Measurements from ENCODE around the gene ARHGAP35. TPM values are rescaled to one million over a fixed set of nuclear protein-coding genes. Genes with fewer than 3 reads are reported as not detected.

ARHGAP35 gene
- total RNA-seq, 1 experiment from 2014 or later = 23.6 TPM

- Histone ChIP-seq H3K9ac (ENCODE audit: low read length) (peak overlapping the region; percentile 19; the same call in 1 of the 2 replicates), H3K36me3 (ENCODE audit: low read depth, low read length) (no peaks in the 10 kb centered on the region), H3K79me2 (ENCODE audit: low read length) (peaks cover 68% of the 10 kb centered on the region), H3F3A (ENCODE audit: low read length, unreplicated experiment) (no peaks in the 10 kb centered on the region), H3K4me2 (ENCODE audit: low read length) (peak overlapping the region; percentile 76), H4K20me1 (ENCODE audit: low read length) (no peaks in the 10 kb centered on the region), H3K27me3 (ENCODE audit: low read length) (no peaks in the 10 kb centered on the region), H3K27ac (ENCODE audit: low read length) (peak overlapping the region; percentile 90), H3K9me3 (ENCODE audit: low read length) (no peaks in the 10 kb centered on the region), H3K9me2 (replicated peaks; ENCODE audit: low read length) (no peaks in the 10 kb centered on the region), H3K4me1 (ENCODE audit: insufficient read depth, low read length) (peaks cover 26% of the 10 kb centered on the region), H2AFZ (ENCODE audit: low read length) (no peak overlapping the region), H3K4me3 (ENCODE audit: low read length) (peak overlapping the region; percentile 23; the same call in 1 of the 2 replicates)
- intact Hi-C loops (cut with micrococcal nuclease) = loop anchor here (1.0 kb wide), 1 partner anchor 12 kb away; no protein-coding TSS in a partner anchor
- ChIA-PET CTCF (no interaction called here), POLR2A (ENCODE audit: unreplicated experiment) (no interaction called here)
- BruUV-seq (replicated peaks) = no TSS peak
- TF ChIP-seq EZH2 (IDR thresholded peaks at IDR 0.05; ENCODE audit: low read length, unreplicated experiment) (no peak), EZH2phosphoT487 (IDR thresholded peaks at IDR 0.05; ENCODE audit: borderline replicate concordance, low read length) (no peak), CTCF (conservative IDR thresholded peaks at IDR 0.05; ENCODE audit: low read depth, low read length) (no peak)
- DNase-seq (peak; percentile 80), ATAC-seq (peak; percentile 91)
Measured at GRCh38 chr19:46878613-46879375, 18.0 kb downstream of the ARHGAP35 start.

GRCh38 chr19:46880431-46880830 is 19.6 kb downstream of the ARHGAP35 start:
- Histone ChIP-seq H3K9me2 (replicated peaks; ENCODE audit: low read length) (no peaks in the 10 kb centered on the region), H3K9ac (ENCODE audit: low read length) (no peak overlapping the region), H3F3A (ENCODE audit: low read length, unreplicated experiment) (no peaks in the 10 kb centered on the region), H3K36me3 (ENCODE audit: low read depth, low read length) (no peaks in the 10 kb centered on the region), H3K27ac (ENCODE audit: low read length) (no peak overlapping the region), H3K4me3 (ENCODE audit: low read length) (no peak overlapping the region), H3K9me3 (ENCODE audit: low read length) (no peaks in the 10 kb centered on the region), H4K20me1 (ENCODE audit: low read length) (no peaks in the 10 kb centered on the region), H3K79me2 (ENCODE audit: low read length) (peaks cover 68% of the 10 kb centered on the region), H3K27me3 (ENCODE audit: low read length) (no peaks in the 10 kb centered on the region), H3K4me2 (ENCODE audit: low read length) (no peak overlapping the region), H3K4me1 (ENCODE audit: insufficient read depth, low read length) (peaks cover 18% of the 10 kb centered on the region), H2AFZ (ENCODE audit: low read length) (no peak overlapping the region)
- no peak for TF ChIP-seq EZH2phosphoT487 (IDR thresholded peaks at IDR 0.05; ENCODE audit: borderline replicate concordance, low read length)
- TF ChIP-seq CTCF (conservative IDR thresholded peaks at IDR 0.05; ENCODE audit: low read depth, low read length) = no peak
- no peak for TF ChIP-seq EZH2 (IDR thresholded peaks at IDR 0.05; ENCODE audit: low read length, unreplicated experiment)
- intact Hi-C loops (cut with micrococcal nuclease) = no loop called here
- DNase-seq (no peak), ATAC-seq (no peak)
- BruUV-seq (replicated peaks) = no TSS peak
- POLR2A ChIA-PET (ENCODE audit: unreplicated experiment) = no interaction called here
- CTCF ChIA-PET = no interaction called here

- POLR2A ChIA-PET (ENCODE audit: unreplicated experiment) = no interaction called here
- Histone ChIP-seq H3K9me2 (replicated peaks; ENCODE audit: low read length) (no peaks in the 10 kb centered on the region), H3K4me2 (ENCODE audit: low read length) (no peak overlapping the region), H3K9me3 (ENCODE audit: low read length) (no peaks in the 10 kb centered on the region), H2AFZ (ENCODE audit: low read length) (no peak overlapping the region), H3K36me3 (ENCODE audit: low read depth, low read length) (no peaks in the 10 kb centered on the region), H3K9ac (ENCODE audit: low read length) (no peak overlapping the region), H3K27me3 (ENCODE audit: low read length) (no peaks in the 10 kb centered on the region), H4K20me1 (ENCODE audit: low read length) (no peaks in the 10 kb centered on the region), H3F3A (ENCODE audit: low read length, unreplicated experiment) (no peaks in the 10 kb centered on the region), H3K27ac (ENCODE audit: low read length) (no peak overlapping the region), H3K4me3 (ENCODE audit: low read length) (no peak overlapping the region), H3K4me1 (ENCODE audit: insufficient read depth, low read length) (peaks cover 22% of the 10 kb centered on the region), H3K79me2 (ENCODE audit: low read length) (peaks cover 68% of the 10 kb centered on the region)
- intact Hi-C loops (cut with micrococcal nuclease) = no loop called here
- BruUV-seq (replicated peaks) = no TSS peak
- ATAC-seq (no peak), DNase-seq (no peak)
- TF ChIP-seq EZH2 (IDR thresholded peaks at IDR 0.05; ENCODE audit: low read length, unreplicated experiment) = no peak
- no peak for TF ChIP-seq EZH2phosphoT487 (IDR thresholded peaks at IDR 0.05; ENCODE audit: borderline replicate concordance, low read length)
- no peak for TF ChIP-seq CTCF (conservative IDR thresholded peaks at IDR 0.05; ENCODE audit: low read depth, low read length)
- CTCF ChIA-PET = no interaction called here
Measured at GRCh38 chr19:46881092-46881491, 20.3 kb downstream of the ARHGAP35 start.
